Renal pelvis (tissue), 4 donors: Measurements from ENCODE around the gene HSP90AA1. TPM values are rescaled to one million over a fixed set of nuclear protein-coding genes. Genes with fewer than 3 reads are reported as not detected.
"Not testable (repeated sequence)": the region's sequence is repeated elsewhere in the genome, so short reads cannot be mapped to it uniquely, and the experiment has no call there.

Experiments
- DNase-seq: peaks from one replicate; pipeline ENCODE4 v3.0.0-alpha.2; 2013
- polyA plus RNA-seq, 3 donors: library from polyadenylated mRNA; unstranded; fragments of 120-200 nt; gene quantifications; one replicate each; pipeline ENCODE4 v1.2.1, GENCODE V29; 2013; ENCODE audit not compliant: insufficient read length in 3 of 3

The HSP90AA1 gene
- polyA plus RNA-seq, 3 donors = 572 to 781 (median 778) TPM

DNA sequence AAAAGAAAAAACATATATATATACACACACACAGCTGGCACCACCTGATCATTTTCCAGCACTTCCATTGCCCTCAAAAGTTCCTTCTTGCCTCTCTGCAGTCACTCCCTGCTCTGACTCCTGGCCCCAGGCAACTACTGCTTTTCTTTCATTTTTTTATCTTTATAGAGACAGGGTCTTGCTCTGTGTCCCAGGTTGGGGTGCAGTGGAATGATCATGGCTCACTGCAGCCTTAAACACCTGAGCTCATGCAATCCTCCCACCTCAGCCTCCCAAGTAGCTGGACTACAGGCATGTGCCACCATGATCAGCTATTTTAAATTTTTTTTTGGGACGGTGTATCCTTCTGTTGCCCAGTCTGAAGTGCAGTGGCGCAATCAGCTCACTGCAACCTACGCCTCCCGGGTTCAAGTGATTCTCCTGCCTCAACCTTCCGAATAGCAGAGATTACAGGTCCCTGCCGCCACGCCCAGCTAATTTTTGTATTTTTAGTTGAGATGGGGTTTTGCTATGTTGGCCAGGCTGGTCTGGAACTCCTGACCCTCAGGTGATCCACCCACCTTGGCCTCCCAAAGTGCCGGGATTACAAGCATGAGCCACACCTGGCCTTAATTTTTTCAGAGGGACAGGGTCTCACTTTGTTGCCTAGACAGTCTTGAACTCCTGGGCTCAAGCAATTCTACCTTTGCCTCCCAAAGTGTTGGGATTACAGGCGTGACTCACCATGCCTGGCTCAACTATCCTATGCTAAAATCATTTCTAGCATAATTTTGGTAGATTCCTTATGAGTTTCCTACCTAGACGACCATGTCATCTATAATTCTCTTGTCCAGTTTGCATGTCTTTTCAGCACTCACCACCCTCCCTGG, 7.8 kb downstream of the HSP90AA1 start:
- no peak for DNase-seq

GRCh38 chr14:102078361-102078791, 8.5 kb downstream of the HSP90AA1 start:
- not testable (repeated sequence) for DNase-seq

GRCh38 chr14:102077382-102077709, 9.5 kb downstream of the HSP90AA1 start:
- no peak for DNase-seq

DNA sequence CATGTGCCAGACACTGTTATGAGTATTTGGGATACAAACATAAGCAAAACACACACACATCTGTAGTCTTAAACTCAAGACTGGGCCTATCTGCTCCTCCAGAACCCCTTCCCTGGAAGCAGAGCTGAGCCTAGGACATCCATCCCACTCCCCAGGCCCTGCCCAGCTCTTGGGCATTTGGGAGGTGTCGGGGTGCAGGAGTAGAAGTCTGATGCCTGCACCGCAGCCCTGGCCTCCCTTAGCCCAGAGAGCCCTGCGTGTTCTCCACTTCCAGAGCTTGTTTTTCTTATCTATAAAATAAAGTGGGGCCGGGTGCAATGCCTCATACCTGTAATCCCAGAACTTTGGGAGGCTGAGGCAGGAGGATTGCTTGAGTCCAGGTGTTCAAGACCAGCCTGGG, 11.7 kb downstream of the HSP90AA1 start:
- no peak for DNase-seq

- DNase-seq = no peak
These were observed 12.4 kb downstream of the HSP90AA1 start for GRCh38 chr14:102074415-102074964.

DNA sequence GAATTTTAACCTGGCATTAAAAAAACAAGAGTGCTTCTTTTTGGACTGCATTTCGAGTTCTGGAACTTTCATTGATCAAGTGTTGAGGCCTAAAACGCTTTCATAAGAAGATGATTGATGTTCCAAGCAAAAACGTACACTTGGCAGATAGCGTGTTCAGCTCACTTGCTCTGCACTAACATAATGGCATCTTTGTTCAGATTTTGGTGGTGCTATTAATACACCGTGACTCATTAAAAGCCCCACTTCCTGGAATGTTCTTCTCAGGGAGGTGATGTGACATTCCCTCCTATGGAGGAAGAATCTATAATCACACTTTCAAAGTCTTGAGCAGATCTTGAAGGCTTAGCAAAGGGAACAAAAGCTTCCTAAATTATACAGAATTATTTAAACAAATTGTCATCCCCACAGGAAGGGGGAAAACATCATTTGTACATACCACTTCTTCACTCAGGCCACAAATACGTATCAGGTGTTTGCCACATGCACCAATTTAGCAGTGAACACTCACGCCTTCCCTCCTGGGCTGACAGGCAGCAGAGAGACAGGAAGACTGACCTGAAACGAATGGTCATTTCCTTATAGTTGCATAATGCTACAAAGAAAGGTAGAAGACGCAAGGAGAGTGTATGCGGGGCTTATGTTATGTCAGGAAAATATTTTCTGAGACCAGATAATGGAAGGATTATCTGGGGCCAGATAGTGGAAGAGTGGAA, 15.4 kb downstream of the HSP90AA1 start:
- no peak for DNase-seq

DNA sequence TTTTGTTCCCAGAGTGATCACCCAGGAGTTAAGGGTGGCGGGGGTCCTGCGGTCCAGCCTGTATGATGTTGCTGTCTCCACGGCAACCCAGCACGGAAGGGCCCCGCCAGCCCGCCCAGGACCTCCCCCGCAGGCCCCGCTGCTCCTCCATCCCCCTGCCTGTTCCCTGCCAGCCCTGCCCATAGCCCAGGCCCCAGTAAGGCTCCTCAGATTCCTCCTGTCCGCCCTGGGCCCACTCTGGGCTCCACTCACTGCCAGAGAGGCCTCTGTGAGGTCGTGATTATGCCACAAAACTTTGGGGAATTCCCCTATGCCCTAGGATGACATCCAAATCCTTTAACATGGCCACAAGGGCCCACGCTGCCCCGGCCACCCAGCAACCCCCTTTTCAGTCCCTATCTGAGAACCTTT, 20.8 kb downstream of the HSP90AA1 start:
- no peak for DNase-seq

DNA sequence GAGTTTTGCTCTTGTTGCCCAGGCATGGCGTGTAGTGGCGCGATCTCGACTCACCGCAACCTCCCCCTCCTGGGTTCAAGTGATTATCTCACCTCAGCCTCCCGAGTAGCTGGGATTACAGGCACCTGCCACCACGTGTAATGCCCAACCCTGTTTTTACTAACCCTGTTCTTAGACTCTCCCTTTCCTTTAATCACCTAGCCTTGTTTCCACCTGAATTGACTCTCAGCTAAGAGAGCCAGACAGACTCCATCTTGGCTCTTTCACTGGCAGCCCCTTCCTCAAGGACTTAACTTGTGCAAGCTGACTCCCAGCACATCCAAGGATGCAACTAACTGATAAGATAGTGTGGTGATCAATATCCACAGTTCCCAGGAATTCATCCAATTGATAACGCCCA, 22.3 kb downstream of the HSP90AA1 start:
- not testable (repeated sequence) for DNase-seq

GRCh38 chr14:102063808-102064429, 22.9 kb downstream of the HSP90AA1 start:
- no peak for DNase-seq

- DNase-seq = peak; percentile 88
These were observed 23.6 kb downstream of the HSP90AA1 start for GRCh38 chr14:102063109-102063807.

GRCh38 chr14:102058961-102059360, 27.9 kb downstream of the HSP90AA1 start:
- peak; percentile 63 for DNase-seq

GRCh38 chr14:102058146-102058545, 28.7 kb downstream of the HSP90AA1 start:
- DNase-seq = no peak

- DNase-seq = no peak
These were observed 29.2 kb downstream of the HSP90AA1 start for GRCh38 chr14:102057480-102058114.

- no peak for DNase-seq
These were observed 30.0 kb downstream of the HSP90AA1 start for GRCh38 chr14:102056694-102057442.

DNA sequence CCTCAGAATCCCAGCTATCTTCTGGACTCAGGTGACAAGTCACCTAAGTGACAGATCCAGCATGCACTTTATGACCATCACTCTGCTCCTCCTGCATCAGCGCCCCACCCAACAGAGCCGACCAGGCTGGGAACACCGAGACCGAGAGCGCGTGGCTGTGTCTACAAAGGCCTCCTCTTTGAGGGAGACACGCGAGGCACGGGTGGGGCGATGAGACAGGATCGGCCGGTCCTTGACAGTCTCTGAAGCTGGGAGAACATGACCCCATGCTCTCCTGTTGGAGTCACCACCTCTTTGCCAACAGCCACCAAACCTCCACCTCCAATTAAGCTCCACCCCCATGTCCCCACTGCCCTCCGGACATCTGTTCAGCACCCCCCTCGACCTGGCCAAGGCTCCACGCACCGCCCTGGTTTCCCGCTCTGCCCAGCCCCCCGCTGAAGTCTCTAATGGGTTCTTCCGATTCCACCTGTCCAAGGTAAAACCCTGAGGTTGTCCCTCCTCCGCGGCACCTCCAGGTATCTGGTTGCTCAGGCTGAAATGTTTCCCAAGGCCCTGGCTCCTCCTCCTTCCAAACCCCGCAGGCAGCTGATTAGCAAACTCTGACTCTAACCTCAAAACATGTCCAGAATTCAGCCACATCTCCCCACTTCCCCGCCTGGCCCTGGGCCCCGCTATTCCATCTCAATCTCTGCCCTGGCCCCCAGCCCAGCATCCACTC, 31.5 kb downstream of the HSP90AA1 start:
- no peak for DNase-seq

- no peak for DNase-seq
These were observed 34.3 kb downstream of the HSP90AA1 start for GRCh38 chr14:102052522-102052921.

DNA sequence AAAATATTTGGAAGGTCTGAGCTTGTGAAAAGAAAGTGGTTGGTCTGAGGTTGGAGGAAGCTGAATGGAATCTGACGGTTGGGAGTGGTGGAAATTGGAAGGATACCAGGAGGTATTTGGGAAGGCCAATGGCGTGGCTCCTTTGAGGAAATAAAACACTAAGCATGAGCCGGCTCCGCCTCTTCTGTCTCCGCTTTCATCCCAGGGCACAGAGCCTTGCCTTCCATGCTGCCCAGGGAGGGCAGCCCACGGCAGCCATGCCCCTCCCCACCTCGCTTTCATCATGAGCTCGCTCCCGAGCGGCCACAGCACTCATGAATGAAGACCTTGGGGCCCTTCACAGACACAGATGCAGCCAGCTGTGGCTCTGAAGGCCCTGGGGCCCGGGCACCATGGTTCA, 36.2 kb downstream of the HSP90AA1 start:
- DNase-seq = no peak

DNA sequence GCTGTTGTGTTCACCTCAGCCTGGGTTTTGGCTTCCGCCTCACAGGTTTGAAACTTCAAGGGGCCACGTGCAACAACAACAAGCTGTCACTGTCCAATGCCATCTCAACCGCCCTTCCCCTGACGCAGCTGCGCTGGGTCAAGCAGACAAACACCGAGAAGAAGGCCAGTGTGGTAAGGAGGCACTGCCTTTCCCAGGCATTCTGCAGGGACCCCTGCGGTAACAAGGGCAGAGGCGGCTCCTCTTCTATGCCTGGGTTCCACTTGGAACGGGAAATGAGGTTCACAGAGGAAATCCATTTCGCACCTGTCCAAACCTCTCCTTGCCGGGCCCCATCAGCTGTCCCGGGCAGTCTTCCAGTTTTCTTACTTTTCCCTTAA, 36.8 kb downstream of the HSP90AA1 start:
- DNase-seq = no peak

DNA sequence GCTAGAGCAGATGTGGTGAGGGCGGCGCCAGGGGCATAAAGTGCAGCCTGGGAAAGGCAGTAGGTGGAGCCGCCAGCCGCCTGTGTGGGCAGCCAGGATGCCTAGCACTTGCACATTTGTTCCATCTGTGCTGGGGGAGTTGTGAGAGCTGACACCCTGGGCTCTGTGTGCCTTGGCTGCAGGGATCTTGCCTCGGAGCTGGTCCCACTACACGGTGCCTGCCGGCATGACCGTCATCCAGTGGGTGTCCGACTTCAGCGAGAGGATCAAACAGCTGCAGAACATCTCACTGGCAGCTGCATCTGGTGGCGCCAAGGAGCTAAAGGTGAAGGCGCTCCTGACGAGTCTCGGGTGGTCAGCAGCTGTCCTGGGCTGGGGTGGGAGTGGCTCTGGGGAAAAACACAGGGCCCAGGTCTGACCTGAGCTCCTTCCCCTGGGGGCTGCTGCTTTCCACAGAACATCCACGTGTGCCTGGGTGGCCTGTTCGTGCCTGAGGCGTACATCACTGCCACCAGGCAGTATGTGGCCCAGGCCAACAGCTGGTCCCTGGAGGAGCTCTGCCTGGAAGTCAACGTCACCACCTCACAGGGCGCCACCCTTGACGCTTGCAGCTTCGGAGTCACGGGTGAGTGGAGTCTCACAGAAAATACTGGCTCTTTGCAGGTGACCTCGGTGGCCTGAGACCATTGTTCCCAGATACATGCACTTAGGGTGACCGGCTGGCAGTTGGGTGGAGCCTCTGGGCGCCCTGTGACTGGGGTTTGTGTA, 37.4 kb downstream of the HSP90AA1 start:
- no peak for DNase-seq
